Mucosa of stomach (tissue), 1 donor: ENCODE results near the gene PPP3CA.
"Not testable (repeated sequence)": the region's sequence is repeated elsewhere in the genome, so short reads cannot be mapped to it uniquely, and the experiment has no call there.

Source experiments
- H3K27me3 ChIP-seq: one replicate; pipeline ENCODE4 v1.7.0; 2013; ENCODE audit warnings: mild to moderate bottlenecking, low read length; ENCODE audit not compliant: control insufficient read depth, insufficient read depth
- H3K36me3 ChIP-seq: one replicate; pipeline ENCODE4 v1.7.0; 2013; ENCODE audit warnings: low read length; ENCODE audit not compliant: control insufficient read depth, insufficient read depth
- H3K4me1 ChIP-seq: one replicate; pipeline ENCODE4 v1.7.0; 2013; ENCODE audit warnings: mild to moderate bottlenecking, low read length; ENCODE audit not compliant: control insufficient read depth, insufficient read depth
- H3K4me3 ChIP-seq: one replicate; pipeline ENCODE4 v1.7.0; 2013; ENCODE audit warnings: low read length
- H3K9ac ChIP-seq: one replicate; pipeline ENCODE4 v1.7.0; 2013; ENCODE audit warnings: mild to moderate bottlenecking, low read length, moderate library complexity
- H3K9me3 ChIP-seq: one replicate; pipeline ENCODE4 v1.7.0; 2013; ENCODE audit warnings: mild to moderate bottlenecking, low read length, moderate library complexity; ENCODE audit not compliant: control insufficient read depth
- donor health status: Pancreatic carcinoma.

PPP3CA gene

DNA sequence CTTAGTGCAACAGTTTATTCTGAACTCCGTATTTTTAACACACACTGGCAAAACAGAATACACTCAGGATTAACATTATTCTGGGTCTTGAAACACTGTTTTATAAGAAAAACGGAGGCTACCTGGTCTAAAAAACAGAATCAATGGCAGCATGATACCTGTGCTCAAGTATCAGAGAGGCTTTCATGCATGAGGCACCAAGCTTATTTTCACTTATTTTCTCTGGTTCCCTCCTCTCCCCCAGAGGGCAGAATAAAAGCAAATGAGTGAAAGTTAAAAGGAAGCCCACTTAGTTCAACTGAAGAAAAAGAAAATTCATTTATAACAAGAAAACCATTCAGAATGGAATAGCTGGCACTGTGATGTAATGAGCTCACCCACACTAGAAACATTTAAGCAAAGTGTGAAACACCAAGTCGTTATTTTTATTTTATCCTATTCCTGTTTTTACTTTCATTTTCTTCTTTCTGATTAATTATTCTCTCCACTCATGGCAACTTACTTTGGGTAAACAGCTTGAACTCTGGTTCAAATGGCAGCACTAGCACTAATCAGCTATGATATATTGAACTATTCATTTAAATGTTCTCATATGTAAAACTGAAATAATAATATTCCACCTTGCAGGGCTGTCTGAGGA, 211.8 kb downstream of the PPP3CA start:
- Histone ChIP-seq H3K27me3 (no peaks in the 10 kb centered on the region), H3K9ac (no peak overlapping the region), H3K4me1 (peaks cover 12% of the 10 kb centered on the region), H3K4me3 (no peak overlapping the region), H3K9me3 (no peaks in the 10 kb centered on the region), H3K36me3 (no peaks in the 10 kb centered on the region)

- H3K27me3 ChIP-seq, H3K9ac ChIP-seq, H3K9me3 ChIP-seq, H3K36me3 ChIP-seq, H3K4me1 ChIP-seq, H3K4me3 ChIP-seq: not testable (repeated sequence)
Observed at GRCh38 chr4:101131058-101131457, 216.3 kb downstream of the PPP3CA start.

DNA sequence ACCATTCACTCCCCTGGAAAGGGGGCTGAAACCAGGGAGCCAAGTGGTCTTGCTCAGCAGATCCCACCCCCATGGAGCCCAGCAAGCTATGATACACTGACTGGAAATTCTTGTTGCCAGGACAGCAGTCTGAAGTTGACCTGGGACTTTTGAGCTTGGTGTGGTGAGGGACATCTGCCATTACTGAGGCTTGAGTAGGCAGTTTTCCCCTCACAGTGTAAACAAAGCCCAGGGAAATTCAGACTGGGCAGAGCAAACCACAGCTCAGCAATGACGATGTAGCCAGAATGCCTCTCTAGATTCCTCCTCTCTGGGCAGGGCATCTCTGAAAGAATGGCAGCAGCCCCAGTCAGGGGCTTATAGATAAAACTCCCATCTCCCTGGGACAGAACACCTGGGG, 218.4 kb downstream of the PPP3CA start:
- H3K4me1 ChIP-seq, H3K9ac ChIP-seq, H3K4me3 ChIP-seq, H3K9me3 ChIP-seq, H3K27me3 ChIP-seq, H3K36me3 ChIP-seq: not testable (repeated sequence)

DNA sequence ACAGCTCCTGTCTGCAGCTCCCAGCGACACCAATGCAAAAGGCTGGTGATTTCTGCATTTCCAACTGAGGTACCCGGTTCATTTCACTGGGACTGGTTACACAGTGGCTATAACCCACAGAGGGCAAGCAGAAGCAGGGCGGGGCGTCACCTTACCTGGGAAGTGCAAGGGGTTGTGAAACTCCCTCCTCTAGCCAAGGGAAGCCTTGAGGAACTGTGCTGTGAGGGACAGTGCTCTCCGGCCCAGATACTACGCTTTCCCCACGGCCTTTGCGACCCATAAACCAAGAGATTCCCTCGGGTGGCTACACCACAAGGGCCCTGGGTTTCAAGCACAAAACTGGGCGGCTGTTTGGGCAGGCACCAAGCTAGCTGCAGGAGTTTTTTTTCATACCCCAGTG, 218.9 kb downstream of the PPP3CA start:
- H3K9ac ChIP-seq = no peak overlapping the region
- no peaks in the 10 kb centered on the region for H3K9me3 ChIP-seq
- H3K27me3 ChIP-seq = no peaks in the 10 kb centered on the region
- no peaks in the 10 kb centered on the region for H3K36me3 ChIP-seq
- H3K4me3 ChIP-seq = no peak overlapping the region
- H3K4me1 ChIP-seq = no peaks in the 10 kb centered on the region

DNA sequence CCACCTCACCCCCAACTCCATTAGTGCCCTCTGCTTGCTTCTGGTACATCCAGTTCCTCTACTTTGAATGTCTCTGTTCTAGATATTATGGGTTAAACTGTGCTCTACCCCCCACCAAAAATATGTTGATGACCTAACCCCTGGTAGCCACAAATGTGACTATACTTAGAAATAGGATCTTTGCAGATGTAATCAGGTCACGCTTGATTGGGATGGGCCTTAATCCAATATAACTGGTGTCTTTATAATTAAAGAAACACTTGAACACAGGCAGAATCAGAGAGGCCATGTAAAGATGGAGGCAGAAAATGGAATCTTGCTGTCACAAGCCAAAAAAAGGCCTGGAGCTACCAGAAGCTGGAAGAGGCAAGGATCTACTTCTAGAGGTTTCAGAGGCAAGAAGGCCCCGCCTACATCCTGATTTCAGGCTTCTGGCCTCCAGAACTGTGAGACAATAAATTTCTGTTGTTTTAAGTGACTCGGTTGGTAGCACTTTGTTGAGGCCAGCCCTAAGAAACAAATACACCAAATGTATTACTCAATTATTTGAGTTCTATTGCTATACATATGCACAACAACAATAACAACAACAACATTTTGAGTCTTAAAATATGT, 220.0 kb downstream of the PPP3CA start:
- Histone ChIP-seq H3K4me1 (no peaks in the 10 kb centered on the region), H3K9me3 (no peaks in the 10 kb centered on the region), H3K4me3 (no peak overlapping the region), H3K27me3 (no peaks in the 10 kb centered on the region), H3K9ac (no peak overlapping the region), H3K36me3 (no peaks in the 10 kb centered on the region)

- Histone ChIP-seq H3K4me1 (no peaks in the 10 kb centered on the region), H3K36me3 (no peaks in the 10 kb centered on the region), H3K4me3 (no peak overlapping the region), H3K9ac (no peak overlapping the region), H3K27me3 (no peaks in the 10 kb centered on the region), H3K9me3 (no peaks in the 10 kb centered on the region)
Observed at GRCh38 chr4:101126059-101126458, 221.3 kb downstream of the PPP3CA start.

DNA sequence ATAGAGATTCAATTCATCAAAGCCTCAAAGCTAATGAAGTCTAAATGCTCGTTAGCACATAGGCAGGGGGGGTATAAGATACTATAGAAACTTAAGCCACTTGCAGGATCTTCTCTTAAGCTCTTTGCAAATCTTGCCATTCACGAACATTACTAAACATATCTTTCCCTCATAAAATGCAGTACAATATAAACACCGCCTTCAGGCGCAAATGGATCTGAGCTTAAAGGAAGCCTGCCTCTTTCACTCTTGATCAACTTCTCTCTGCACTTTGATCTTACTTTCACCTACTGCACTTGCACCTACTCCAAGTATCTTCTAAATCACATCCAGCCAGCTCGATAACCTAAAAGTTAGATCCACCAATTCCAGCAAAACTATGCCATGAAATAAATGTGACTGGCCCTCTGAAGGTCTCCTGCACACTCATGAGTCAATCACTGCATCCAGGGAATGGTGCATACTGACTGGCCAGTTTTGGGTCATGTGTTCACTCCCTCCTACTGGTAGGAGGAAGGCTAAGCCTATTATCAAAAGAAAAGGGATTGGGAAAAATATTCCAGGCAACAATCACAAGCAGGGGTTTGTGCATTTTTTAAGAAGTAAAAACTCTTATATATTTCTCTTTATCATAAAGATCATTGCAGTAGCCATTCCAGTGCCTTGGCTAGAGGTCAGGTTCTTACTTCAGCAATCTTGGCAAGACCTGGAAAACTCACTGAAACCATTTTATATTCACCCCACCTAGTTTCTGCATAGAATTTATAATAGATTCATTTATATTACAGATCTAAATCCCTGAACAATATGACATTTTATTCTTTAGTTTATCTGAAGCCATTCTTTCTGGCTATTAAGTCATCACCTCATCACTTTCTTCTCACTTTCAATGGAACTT, 222.0 kb downstream of the PPP3CA start:
- no peaks in the 10 kb centered on the region for H3K9me3 ChIP-seq
- no peak overlapping the region for H3K4me3 ChIP-seq
- H3K4me1 ChIP-seq = no peaks in the 10 kb centered on the region
- no peak overlapping the region for H3K9ac ChIP-seq
- H3K27me3 ChIP-seq = no peaks in the 10 kb centered on the region
- H3K36me3 ChIP-seq = no peaks in the 10 kb centered on the region

DNA sequence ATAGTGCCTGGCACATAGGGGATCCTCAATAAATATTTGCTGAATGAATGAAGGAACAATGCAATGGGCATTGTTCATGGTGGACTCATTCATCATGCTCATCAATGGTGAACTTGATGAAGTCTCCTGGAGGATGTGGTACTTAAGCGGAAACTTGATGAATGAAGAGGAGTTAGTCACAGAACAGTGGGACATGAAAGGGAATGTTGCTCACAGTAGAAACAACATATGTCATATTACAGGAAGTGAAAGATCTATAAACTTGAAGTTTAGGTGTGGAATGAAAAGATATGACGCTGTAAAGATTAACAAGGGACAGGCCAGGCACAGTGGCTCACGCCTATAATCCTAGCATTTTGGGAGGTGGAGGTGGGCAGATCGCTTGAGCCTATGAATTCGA, 224.1 kb downstream of the PPP3CA start:
- H3K27me3 ChIP-seq = no peaks in the 10 kb centered on the region
- H3K4me1 ChIP-seq = no peaks in the 10 kb centered on the region
- H3K9ac ChIP-seq = no peak overlapping the region
- no peaks in the 10 kb centered on the region for H3K36me3 ChIP-seq
- H3K4me3 ChIP-seq = no peak overlapping the region
- no peaks in the 10 kb centered on the region for H3K9me3 ChIP-seq

GRCh38 chr4:101122019-101122418, 225.3 kb downstream of the PPP3CA start:
- Histone ChIP-seq H3K27me3 (no peaks in the 10 kb centered on the region), H3K4me3 (no peak overlapping the region), H3K36me3 (no peaks in the 10 kb centered on the region), H3K9ac (no peak overlapping the region), H3K4me1 (no peaks in the 10 kb centered on the region), H3K9me3 (no peaks in the 10 kb centered on the region)

GRCh38 chr4:101119141-101119540, 228.2 kb downstream of the PPP3CA start:
- Histone ChIP-seq H3K4me3 (no peak overlapping the region), H3K27me3 (no peaks in the 10 kb centered on the region), H3K4me1 (peaks cover 6% of the 10 kb centered on the region), H3K36me3 (no peaks in the 10 kb centered on the region), H3K9me3 (no peaks in the 10 kb centered on the region), H3K9ac (no peak overlapping the region)

DNA sequence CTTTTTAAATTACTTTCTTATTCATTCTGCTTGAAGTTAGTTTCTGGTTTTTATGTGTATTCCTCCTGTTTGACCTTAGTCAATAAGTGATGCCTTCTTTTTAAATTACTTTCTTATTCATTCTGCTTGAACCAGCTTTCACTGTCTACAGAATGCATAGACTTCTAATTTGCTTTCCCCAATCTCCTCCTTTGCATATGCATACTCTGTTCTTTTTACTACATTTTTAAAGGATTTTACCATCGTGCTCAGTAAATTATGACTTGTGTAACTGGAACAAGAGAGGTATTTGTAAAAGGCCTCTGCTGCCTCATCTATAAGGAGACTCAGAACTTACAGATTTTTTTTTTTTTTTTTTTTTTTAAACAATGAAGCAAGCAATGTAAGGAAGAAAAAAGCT, 228.7 kb downstream of the PPP3CA start:
- H3K9me3 ChIP-seq = no peaks in the 10 kb centered on the region
- H3K4me3 ChIP-seq = no peak overlapping the region
- H3K27me3 ChIP-seq = no peaks in the 10 kb centered on the region
- peaks cover 6% of the 10 kb centered on the region for H3K4me1 ChIP-seq
- H3K36me3 ChIP-seq = no peaks in the 10 kb centered on the region
- no peak overlapping the region for H3K9ac ChIP-seq

- Histone ChIP-seq H3K36me3 (no peaks in the 10 kb centered on the region), H3K9ac (no peak overlapping the region), H3K27me3 (no peaks in the 10 kb centered on the region), H3K9me3 (no peaks in the 10 kb centered on the region), H3K4me1 (peaks cover 6% of the 10 kb centered on the region), H3K4me3 (no peak overlapping the region)
Observed at GRCh38 chr4:101115887-101116286, 231.4 kb downstream of the PPP3CA start.
